ENCODE data around the gene SMIM43.

DNA sequence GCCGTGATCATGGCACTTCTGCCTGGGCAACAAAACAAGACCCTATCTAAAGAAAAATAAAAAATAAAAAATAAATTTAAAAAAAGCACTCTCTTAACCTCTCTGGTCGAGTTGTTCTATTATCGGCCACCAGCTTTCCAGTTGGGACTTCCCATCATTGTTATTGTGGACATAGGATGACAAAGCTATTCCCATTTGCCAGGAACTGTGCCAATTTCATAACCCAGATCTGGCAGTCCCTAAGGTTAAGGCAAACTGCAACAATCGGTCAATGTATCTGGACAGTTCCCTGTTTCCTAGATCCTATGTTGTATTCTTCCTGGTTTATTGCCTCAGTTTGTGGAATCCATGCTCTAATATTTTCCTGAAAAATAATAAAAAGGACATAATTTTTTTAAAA, 50.4 kb downstream of the SMIM43 start:
- TF ChIP-seq, protein P1, sequence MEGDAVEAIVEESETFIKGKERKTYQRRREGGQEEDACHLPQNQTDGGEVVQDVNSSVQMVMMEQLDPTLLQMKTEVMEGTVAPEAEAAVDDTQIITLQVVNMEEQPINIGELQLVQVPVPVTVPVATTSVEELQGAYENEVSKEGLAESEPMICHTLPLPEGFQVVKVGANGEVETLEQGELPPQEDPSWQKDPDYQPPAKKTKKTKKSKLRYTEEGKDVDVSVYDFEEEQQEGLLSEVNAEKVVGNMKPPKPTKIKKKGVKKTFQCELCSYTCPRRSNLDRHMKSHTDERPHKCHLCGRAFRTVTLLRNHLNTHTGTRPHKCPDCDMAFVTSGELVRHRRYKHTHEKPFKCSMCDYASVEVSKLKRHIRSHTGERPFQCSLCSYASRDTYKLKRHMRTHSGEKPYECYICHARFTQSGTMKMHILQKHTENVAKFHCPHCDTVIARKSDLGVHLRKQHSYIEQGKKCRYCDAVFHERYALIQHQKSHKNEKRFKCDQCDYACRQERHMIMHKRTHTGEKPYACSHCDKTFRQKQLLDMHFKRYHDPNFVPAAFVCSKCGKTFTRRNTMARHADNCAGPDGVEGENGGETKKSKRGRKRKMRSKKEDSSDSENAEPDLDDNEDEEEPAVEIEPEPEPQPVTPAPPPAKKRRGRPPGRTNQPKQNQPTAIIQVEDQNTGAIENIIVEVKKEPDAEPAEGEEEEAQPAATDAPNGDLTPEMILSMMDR (conservative IDR thresholded peaks at IDR 0.05; ENCODE audit: low read length) = no peak
- TF ChIP-seq EZH2phosphoT487 (IDR thresholded peaks at IDR 0.05; ENCODE audit: borderline replicate concordance) = no peak

All from Loucy (cell line).